ENCODE data around the gene GRIN2A.

GRCh38 chr16:10111156-10111761 is 71.0 kb downstream of the GRIN2A start:
- TF ChIP-seq ZNF3 (CRISPR knock-in tag; IDR thresholded peaks at IDR 0.05) (no peak), MEF2D (CRISPR knock-in tag; IDR thresholded peaks at IDR 0.05) (no peak), BHLHE40 (IDR thresholded peaks at IDR 0.05; ENCODE audit: low read length) (no peak), JUN (CRISPR knock-in tag; IDR thresholded peaks at IDR 0.05) (no peak), BRF2 (CRISPR knock-in tag; IDR thresholded peaks at IDR 0.05) (no peak), HOXA7 (CRISPR knock-in tag; IDR thresholded peaks at IDR 0.05) (no peak), ELF1 (CRISPR knock-in tag; IDR thresholded peaks at IDR 0.05) (no peak), SOX5 (CRISPR knock-in tag; IDR thresholded peaks at IDR 0.05; ENCODE audit: borderline replicate concordance) (no peak), HNF4A (CRISPR knock-in tag; IDR thresholded peaks at IDR 0.05) (no peak)

Data from HepG2 (cell line).